Measurements from ENCODE around the gene MLST8.

DNA sequence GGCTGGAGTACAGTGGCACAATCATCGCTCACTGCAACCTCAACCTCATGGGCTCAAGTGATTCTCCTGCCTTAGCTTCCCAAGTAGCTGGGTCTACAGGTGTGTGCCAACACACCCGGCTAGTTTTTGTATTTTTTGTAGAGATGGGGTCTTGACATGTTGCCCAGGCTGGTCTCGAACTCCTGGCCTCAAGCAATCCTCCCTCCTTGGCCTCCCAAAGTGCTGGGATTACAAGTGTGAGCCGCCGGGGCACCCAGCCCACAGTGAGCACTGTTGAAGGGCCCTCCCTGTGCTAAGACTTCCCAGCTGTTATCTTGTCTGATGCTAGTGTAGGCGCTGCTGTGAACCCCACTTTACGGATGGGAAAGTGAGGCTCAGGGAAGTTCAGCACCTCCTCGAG is 16.9 kb upstream of the MLST8 start:
- no peak for TF ChIP-seq ZNF274 (IDR thresholded peaks at IDR 0.05; ENCODE audit: low read depth, low read length)
- no peak for TF ChIP-seq SUZ12 (IDR thresholded peaks at IDR 0.05; ENCODE audit: extremely low read depth, insufficient read depth, insufficient read length)

Data from NT2/D1 (cell line).